Measurements from ENCODE around the gene KANSL1L.
"Not testable (repeated sequence)": the region's sequence is repeated elsewhere in the genome, so short reads cannot be mapped to it uniquely, and the experiment has no call there.

Gene KANSL1L, protein sequence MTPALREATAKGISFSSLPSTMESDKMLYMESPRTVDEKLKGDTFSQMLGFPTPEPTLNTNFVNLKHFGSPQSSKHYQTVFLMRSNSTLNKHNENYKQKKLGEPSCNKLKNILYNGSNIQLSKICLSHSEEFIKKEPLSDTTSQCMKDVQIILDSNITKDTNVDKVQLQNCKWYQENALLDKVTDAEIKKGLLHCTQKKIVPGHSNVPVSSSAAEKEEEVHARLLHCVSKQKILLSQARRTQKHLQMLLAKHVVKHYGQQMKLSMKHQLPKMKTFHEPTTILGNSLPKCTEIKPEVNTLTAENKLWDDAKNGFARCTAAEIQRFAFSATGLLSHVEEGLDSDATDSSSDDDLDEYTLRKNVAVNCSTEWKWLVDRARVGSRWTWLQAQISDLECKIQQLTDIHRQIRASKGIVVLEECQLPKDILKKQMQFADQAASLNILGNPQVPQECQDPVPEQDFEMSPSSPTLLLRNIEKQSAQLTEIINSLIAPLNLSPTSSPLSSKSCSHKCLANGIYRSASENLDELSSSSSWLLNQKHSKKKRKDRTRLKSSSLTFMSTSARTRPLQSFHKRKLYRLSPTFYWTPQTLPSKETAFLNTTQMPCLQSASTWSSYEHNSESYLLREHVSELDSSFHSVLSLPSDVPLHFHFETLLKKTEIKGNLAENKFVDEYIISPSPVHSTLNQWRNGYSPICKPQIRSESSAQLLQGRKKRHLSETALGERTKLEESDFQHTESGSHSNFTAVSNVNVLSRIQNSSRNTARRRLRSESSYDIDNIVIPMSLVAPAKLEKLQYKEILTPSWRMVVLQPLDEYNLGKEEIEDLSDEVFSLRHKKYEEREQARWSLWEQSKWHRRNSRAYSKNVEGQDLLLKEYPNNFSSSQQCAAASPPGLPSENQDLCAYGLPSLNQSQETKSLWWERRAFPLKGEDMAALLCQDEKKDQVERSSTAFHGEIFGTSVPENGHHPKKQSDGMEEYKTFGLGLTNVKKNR

DNA sequence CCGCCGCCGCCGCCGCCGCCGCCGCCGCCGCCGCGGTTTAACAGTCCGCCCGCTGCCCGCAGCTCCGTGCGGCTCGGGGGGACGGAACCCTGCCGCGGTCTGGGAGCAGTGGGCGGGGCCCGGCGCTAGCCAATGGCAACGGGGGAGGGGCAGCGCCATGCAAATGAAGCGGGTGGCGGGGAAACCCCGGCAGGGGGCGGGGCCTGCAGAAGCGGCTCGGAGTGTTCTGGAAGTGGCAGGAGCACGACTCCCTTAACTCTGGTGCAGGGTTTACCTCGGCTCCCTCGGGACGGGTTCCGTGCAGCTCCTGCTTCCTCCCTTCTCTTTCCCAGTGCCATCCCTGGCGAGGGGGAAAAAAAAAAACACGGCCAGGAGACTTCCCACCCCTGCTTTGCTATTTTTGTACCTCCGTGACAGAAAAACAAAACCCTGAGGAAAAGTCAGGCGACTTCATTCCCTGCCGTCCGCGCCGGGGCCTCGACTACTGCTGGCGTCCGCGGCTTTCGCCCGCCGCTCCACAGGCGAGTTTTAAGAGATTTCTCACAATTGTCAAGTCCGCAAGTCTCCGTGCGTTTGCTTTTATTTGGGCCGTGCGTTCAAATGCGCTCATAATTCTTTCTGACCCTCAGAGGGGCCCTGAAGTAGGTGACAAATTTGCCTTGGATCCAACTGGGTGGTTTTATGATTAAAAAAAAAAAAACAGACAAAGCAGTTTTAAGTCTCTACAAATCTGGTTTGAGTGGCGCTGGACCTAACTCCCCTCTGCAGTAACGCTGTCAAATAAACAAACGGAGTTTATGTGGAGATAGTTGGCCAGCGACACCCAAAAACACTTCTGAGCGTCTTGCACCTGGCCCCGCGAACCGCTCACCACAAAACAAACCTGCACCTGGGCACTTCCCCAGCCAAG lies at the start of gene KANSL1L:
Gene KANSL1L (minus strand): TSS at position 101 of the 910 bp plus-strand sequence. CDS start 16,827 bp downstream, outside the sequence.
- peak; percentile 92 for DNase-seq

DNA sequence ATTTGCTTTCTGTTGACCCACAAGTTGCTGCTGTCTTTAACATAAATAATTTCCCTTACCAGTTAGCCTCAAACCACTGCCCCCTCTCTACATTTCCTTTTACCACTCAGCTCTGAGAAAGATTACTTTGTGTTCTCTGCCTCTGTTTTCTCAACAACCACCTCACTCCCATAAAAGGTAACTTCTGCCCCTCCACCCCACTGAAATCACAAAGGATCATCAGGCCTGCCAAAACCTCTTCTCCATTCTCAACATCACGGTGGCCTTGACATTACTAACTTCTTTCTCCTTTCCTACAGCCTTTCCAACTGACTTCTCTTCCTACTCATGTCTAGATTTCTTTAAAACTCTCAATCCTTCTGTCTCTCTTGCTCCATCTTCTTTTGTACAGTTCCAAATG lies 43.9 kb upstream of the KANSL1L start:
- no peak for DNase-seq

DNA sequence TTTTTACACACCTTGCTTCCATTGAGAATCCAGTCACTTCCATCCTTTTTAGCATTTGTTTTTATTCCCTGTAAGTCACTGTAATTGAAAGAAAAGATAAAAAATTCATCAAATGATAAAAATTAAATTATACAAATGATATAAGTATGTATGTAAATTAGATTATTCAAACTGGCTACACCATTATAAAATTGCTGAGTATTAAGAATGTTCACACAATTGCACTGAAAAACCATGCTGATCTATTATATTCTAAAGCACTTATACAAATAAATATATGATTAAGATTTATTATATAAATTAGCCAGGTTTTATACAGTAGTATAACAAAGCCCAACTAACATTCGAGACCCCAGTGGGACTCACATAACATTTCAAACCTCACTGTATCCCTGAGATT lies 39.0 kb upstream of the KANSL1L start:
- no peak for DNase-seq

DNA sequence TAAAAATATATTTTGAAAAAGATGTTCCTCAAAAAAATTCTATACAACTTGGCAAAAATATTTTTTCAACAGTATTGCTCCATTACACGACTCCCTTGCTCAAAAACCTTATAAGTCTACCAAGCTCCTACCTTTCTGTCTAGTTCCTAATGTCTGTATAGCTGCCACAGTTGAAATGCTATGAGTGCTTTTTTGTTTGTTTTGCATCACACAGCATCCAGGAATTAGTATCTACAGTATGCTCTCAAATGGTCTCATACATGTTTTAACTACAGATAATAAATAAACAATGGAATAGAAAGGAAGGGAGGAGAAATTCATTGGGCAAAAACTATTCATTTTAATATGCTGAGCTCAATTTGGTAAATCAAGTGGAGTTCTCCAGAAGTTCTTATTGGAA lies 36.7 kb upstream of the KANSL1L start:
- no peak for DNase-seq

DNA sequence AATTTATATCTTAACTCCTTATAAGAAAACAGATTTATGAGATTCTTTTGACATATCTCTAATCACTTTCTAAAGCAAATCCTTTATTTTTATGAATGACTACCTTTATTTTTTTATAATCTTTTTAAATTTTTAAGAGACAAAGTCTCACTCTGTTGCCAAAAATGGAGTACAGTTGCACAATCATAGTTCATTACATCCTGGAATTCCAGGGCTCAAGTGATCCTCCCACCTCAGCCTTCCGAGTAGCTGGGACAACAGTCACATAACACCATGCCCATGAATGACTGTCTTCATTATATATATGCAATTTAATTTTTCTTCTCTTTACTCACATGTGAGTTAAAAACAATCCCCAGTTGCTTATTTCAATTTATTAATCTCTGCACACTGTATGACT lies 32.3 kb upstream of the KANSL1L start:
- DNase-seq, result no peak

DNA sequence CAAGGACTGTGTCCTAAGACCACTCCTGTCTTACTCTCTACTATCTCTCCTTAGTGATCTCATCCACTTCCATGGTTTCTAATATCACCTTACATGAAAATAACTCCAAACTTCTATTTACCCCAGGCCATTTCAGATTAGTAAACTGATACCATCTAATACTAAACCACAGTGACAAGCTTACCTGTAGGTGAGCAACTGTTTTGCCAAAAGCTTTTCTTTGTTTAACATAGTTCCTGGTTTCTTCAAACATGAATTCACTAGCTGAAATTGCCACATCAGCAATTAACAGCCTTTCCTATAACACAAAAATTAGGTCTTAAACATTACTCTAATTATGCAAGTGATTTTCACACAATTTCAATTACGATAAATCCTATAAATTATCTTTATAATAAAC lies 31.9 kb upstream of the KANSL1L start:
- no peak for DNase-seq

DNA sequence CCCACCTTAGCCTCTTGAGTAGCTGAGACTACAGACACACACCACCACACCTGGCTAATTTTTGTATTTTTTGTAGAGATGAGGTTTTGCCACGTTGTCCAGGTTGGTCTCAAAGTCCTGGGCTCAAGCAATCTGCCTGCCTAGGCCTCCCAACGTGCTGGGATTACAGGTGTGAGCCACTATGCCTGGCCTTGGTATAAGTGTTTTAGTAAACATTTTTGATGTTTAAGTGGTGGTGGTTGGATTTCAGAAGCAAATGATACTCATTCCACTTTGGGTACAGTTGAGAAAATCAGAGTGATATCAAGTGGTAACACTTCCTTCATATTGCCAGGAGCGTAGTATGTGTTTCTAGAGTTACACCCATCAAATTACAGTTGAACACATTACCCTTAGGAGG lies 28.6 kb upstream of the KANSL1L start:
- DNase-seq, result no peak

DNA sequence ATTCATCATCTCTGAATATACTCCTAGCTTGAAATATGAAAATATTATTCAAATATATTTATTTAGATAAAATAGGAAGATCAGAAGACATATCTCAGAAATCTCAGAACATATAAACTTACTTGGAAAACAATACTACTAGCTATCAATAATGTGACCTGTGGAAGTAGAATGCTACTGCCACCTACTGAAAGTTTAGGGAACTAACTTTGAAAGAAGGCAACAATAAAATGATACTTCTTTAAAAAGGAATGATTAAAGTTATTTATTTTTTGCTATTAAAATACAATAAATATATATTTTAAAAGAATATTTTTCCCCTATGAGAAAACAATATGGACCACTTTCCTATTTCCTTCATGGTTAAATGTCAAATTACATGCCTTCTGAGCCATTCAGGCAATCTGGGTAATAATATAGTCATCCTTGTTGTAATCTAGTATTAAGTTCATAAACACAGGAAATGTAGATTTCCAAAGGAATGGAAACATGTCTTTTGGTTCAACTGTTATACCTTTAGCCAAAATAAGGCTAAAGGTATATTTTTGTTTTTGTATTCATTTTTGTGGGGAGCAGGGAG lies 28.1 kb upstream of the KANSL1L start:
- DNase-seq, result no peak

DNA sequence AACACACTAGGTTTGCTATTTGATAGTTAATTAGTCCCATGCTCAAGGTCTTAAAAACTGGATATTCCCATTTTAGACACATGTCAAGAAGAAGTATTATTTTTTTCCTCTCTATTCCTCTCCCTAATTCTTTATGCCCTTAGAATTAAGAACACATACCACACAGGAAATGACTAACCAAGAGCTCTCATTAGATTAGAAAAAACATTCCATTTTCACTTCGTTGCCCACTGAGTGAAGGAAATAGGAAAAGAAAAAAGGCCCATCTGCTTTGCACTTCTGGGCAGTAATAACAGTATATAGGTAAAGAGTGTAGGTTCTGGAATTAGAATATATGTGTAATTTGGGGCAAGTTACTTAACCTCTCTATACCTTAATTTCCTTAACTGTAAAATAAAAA lies 27.1 kb upstream of the KANSL1L start:
- no peak for DNase-seq

DNA sequence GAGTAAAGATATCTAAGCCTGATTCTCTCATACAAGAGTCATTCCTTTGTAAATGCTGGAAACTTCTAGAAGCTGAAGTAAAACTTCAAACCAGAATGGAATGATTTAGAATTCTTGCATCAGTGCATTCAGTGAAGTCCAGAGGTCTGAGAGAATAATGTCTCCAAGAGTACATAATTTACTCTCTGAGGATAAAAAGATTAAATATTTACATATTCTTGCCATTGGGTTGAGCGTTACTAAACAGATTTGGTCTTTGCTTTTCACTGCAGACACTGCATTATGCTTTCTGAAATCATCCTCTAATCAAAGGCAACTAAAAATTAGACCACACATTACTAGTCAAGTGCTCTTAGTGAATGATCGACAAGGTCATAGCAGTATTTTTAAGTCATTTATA lies 26.5 kb upstream of the KANSL1L start:
- DNase-seq, result no peak

DNA sequence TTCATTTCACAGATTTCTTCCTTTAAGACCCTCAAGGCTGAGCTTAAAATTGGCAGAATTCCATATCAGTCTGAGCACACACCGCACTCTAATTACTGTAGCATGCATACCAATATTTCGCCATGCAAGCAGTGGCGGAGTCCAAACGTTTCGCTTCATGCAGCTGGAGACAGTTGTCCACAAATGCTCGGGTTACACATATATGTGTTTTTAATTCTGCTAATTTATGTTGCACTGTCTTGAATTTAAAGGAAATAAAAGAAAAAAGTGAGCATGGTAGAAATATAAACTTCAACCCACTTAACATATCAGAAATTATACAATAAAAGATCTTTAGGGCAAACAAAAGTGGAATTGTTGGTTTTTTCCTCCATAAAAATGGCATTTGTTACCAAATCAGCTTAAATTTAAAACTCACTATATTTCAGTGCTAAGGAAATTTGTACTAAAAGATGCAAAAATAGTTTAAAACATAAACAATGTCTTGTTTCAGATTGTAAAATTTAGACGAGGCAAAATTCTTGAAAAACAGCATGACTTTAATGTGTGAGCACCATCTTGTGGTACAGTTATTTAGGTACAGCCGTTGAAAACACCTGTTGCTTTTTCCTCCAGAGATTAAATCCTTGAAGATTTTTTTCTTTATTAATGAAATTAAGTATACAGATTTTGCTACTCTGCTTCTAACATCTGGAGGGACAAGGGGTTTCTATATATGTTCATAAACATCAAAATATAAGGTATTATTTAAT lies 24.1 kb upstream of the KANSL1L start:
- peak; percentile 29 for DNase-seq

DNA sequence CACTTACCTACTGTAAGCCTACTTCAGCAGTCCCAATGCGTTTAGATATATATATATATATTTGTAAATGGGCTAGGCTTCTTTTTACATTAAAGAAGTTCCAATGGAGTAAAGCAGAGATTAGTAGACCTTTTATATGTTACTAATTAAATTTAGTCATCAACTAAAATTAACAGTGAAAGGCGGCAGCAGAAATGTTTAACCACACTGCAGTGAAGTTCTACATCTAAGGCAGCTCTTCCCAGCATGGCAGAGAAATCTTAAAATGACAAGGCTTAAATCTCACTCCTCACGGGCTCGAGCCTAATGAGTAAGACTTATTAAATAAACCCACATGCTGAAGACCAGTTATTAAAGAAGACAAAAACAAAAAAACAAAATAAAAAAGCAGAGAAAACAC lies 19.1 kb upstream of the KANSL1L start:
- no peak for DNase-seq

DNA sequence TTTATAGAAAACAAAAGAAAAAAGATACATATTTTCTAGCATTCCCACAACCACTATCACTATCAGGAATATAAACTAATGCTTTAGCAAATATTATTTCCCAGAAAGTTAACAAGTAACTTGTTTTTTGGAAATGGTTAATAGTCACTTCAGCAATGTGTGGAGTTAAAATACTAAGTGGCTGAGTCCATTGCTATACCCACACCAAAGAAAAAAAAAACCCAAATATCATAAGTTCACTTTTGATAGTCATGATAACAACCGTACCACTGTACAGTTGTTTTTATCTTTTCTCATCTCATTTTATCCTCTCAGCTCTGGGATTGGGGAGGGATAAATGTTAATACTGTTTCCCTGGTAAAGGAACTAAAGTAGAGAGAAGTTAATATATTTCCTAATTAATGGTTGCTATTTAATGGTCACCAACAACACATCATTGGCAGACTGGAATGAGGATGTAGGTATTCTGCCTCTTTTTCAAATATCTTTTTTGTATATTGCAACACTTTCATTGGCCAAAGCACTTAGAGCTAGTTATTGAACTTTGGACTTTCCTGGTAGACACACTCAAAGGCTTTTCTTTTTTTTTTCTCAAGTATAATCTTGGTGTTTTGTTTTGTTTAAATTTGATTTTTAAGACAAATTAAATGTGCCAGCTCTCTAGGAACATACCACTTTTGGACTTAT lies 18.4 kb upstream of the KANSL1L start:
- DNase-seq, result no peak

DNA sequence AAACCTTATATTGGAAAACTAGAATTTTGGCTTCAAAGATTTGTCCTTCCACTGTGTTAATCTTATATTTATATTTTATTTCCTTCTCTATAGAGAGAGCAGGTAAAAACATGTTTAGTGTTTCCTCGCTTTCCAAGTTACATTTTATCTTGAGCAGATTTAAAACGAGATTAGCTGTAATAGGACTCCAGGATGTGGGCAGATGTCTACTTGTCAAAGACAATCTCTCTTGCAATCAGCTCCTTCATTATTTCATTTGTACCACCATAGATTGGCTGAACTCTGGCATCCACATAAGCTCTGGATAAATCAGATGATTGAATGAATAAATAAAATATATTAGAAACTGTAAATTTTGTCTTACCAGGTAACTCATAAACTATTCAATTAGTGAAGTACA lies 17.5 kb upstream of the KANSL1L start:
- no peak for DNase-seq

DNA sequence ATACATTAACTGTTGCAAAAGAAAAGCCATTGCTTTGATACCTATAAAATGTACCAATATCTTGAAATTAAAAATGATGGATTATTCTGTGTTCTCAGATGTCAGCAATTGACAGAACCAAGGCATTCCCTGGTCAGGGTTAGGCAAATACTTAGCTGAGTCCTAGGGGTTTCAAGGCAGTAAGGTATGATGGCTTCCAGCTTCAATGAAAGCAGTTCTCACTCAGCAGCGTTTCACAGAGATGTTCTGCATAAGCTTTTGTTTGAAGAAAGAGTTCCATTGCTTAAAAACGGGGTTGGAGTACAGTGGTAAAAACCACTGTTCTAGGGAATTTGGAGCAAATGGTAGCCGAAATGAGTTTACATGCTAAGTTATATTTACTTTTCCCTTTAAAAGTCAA lies 17.0 kb upstream of the KANSL1L start:
- no peak for DNase-seq

DNA sequence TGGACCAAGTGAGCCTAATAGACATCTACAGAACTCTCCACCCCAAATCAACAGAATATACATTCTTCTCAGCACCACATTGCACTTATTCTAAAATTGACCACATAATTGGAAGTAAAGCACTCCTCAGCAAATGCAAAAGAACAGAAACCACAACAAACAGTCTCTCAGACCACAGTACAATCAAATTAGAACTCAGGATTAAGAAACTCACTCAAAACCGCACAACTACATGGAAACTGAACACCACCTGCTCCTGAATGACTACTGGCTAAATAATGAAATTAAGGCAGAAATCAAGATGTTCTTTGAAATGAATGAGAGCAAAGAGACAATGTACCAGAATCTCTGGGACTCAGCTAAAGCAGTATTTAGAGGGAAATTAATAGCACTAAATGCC lies 12.7 kb upstream of the KANSL1L start:
- not testable (repeated sequence) for DNase-seq

DNA sequence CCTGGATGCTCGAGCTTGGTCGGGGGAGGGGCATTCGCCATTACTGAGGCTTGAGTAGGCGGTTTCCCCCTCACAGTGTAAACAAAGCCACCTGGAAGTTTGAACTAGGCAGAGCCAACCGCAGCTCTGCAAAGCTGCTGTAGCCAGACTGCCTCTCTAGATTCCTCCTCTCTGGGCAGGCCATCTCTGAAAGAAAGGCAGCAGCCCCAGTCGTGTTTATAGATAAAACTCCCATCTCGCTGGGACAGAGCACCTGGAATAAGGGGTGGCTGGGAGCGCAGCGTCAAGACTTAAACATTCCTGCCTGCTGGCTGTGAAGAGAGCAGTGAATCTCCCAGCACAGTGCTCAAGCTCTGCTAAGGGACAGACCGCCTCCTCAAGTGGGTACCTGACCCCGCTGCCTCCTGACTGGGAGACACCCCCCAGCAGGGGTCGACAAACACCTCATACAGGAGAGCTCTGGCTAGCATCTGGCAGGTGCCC lies 10.4 kb upstream of the KANSL1L start:
- not testable (repeated sequence) for DNase-seq

DNA sequence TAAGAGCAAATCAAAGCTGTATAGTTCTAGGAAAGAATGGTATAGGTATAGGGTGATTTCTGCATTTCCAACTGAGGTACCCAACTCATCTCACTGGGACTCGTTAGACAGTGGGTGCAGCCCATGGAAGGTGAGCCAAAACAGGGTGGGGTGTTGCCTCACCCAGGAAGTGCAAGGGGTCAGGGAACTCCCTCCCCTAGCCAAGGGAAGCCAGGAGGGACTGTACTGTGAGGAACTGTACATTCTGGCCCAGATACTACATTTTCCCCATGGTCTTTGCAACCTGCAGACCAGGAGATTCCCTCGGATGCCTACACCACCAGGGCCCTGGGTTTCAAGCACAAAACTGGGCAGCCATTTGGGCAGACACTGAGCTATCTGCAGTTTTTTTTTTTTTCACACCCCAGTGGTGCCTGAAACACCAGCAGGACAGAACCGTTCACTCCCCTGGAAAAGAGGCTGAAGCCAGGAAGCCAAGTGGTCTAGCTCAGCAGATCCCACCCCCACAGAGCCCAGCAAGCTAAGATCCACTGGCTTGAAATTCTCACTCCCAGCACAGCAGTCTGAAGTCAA lies 9.9 kb upstream of the KANSL1L start:
- not testable (repeated sequence) for DNase-seq

DNA sequence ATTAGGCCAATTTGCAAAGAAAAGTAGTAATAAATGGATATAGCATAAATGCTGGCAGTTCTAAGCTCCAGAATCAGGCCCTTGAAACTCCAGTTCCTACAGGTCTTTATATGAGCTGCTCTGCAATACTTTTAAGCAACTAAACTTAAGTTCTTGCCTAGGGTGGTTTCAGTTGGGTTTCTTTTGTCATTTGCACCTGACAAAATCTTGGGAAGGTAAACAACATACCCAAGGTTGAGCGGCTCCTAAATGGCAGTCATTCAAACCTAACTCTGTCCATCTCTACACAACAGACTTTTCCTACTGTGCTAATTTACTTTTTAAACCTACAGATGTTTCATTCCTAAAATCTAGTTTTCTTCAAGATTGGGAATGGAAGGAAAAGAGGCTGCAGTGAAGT lies 9.3 kb upstream of the KANSL1L start:
- DNase-seq, result no peak

DNA sequence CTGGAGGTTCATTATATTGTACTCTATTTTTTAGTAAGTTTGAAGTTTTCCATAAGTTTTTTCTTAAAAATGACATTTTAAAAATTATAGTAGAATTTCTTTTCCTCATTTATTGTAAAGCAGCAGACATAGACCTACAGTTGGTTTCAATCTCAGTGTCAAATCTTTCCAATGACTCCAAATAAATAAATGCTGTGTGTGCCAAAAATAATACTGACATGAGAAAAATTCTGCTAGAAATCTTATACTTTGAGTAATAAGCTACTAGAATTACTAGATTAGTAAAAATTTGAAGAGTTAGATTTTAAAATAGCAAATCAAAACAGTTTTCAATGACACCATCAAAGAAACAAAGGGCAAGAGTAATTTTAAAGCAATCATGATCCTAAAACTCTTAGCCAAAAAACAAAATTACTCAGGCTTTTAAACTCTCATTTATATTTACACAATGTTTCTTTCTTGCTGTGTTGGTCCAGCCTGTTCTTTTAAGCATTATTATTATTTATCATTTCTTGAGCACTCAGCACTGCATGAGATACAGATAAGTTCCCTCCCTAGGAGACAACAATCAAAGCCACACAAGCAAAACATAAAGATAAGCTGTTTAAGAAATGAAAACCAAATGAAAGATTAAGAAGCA lies 8.3 kb upstream of the KANSL1L start:
- no peak for DNase-seq
